Measurements from ENCODE around the gene CTPS1.

GRCh38 chr1:41015281-41015896, 35.9 kb downstream of the CTPS1 start:
- TF ChIP-seq CTCF (IDR thresholded peaks at IDR 0.05) (no peak), ZFX (IDR thresholded peaks at IDR 0.05; ENCODE audit: borderline replicate concordance) (no peak)
